ENCODE measurements around the gene LUC7L2. TPM values are rescaled to one million over a fixed set of nuclear protein-coding genes. Genes with fewer than 3 reads are reported as not detected.

Gene LUC7L2
- total RNA-seq, 1 donor = 48.9 TPM

- Histone ChIP-seq H3K36me3 (ENCODE audit: insufficient read depth, low read length) (peaks cover 5% of the 10 kb centered on the region), H3K4me2 (ENCODE audit: insufficient read depth, low read length) (no peak overlapping the region), H3K9me3 (ENCODE audit: low read depth, low read length) (no peaks in the 10 kb centered on the region), H4K20me1 (ENCODE audit: insufficient read depth, low read length) (peaks cover 72% of the 10 kb centered on the region), H3K27ac (ENCODE audit: low read depth, low read length) (no peak overlapping the region), H3K4me3 (ENCODE audit: insufficient read depth, low read length) (no peak overlapping the region), H3K79me2 (ENCODE audit: insufficient read depth, low read length) (peaks cover 100% of the 10 kb centered on the region), H3K4me1 (ENCODE audit: insufficient read depth, low read length) (peaks cover 10% of the 10 kb centered on the region), H3K27me3 (ENCODE audit: insufficient read depth, low read length) (no peaks in the 10 kb centered on the region), H2AFZ (ENCODE audit: low read length) (no peak overlapping the region)
- TF ChIP-seq CTCF (IDR thresholded peaks at IDR 0.05; ENCODE audit: extremely low read depth, low read depth, low read length) = no peak
- DNase-seq (ENCODE audit: insufficient read length, low spot score, missing footprints) = no peak
Measured at GRCh38 chr7:139367438-139368155, 7.9 kb downstream of the LUC7L2 start.

GRCh38 chr7:139370301-139370942 is 10.7 kb downstream of the LUC7L2 start:
- peaks cover 61% of the 10 kb centered on the region for H4K20me1 ChIP-seq (ENCODE audit: insufficient read depth, low read length)

GRCh38 chr7:139370943-139371313 is 11.2 kb downstream of the LUC7L2 start:
- no peak overlapping the region for H2AFZ ChIP-seq (ENCODE audit: low read length)
- H3K9me3 ChIP-seq (ENCODE audit: low read depth, low read length) = no peaks in the 10 kb centered on the region
- no peaks in the 10 kb centered on the region for H3K27me3 ChIP-seq (ENCODE audit: insufficient read depth, low read length)
- no peak overlapping the region for H3K4me2 ChIP-seq (ENCODE audit: insufficient read depth, low read length)
- TF ChIP-seq CTCF (IDR thresholded peaks at IDR 0.05; ENCODE audit: extremely low read depth, low read depth, low read length) = no peak
- peaks cover 57% of the 10 kb centered on the region for H4K20me1 ChIP-seq (ENCODE audit: insufficient read depth, low read length)
- H3K36me3 ChIP-seq (ENCODE audit: insufficient read depth, low read length) = peaks cover 7% of the 10 kb centered on the region
- peaks cover 100% of the 10 kb centered on the region for H3K79me2 ChIP-seq (ENCODE audit: insufficient read depth, low read length)
- H3K27ac ChIP-seq (ENCODE audit: low read depth, low read length) = no peak overlapping the region
- no peak overlapping the region for H3K4me3 ChIP-seq (ENCODE audit: insufficient read depth, low read length)
- DNase-seq (ENCODE audit: insufficient read length, low spot score, missing footprints) = no peak
- peaks cover under 1% of the 10 kb centered on the region for H3K4me1 ChIP-seq (ENCODE audit: insufficient read depth, low read length)

More at GRCh38 chr7:139370301-139370942, 10.7 kb downstream of the LUC7L2 start:
- no peak for DNase-seq (ENCODE audit: insufficient read length, low spot score, missing footprints)
- H3K36me3 ChIP-seq (ENCODE audit: insufficient read depth, low read length) = peaks cover 4% of the 10 kb centered on the region
- TF ChIP-seq CTCF (IDR thresholded peaks at IDR 0.05; ENCODE audit: extremely low read depth, low read depth, low read length) = no peak
- peaks cover 100% of the 10 kb centered on the region for H3K79me2 ChIP-seq (ENCODE audit: insufficient read depth, low read length)
- peak overlapping the region; percentile 10 for H3K27ac ChIP-seq (ENCODE audit: low read depth, low read length)
- no peaks in the 10 kb centered on the region for H3K27me3 ChIP-seq (ENCODE audit: insufficient read depth, low read length)
- H3K4me2 ChIP-seq (ENCODE audit: insufficient read depth, low read length) = no peak overlapping the region
- H3K4me3 ChIP-seq (ENCODE audit: insufficient read depth, low read length) = no peak overlapping the region
- H2AFZ ChIP-seq (ENCODE audit: low read length) = no peak overlapping the region
- H3K9me3 ChIP-seq (ENCODE audit: low read depth, low read length) = no peaks in the 10 kb centered on the region
- peaks cover 3% of the 10 kb centered on the region for H3K4me1 ChIP-seq (ENCODE audit: insufficient read depth, low read length)

GRCh38 chr7:139374246-139374645 is 14.6 kb downstream of the LUC7L2 start:
- peaks cover 38% of the 10 kb centered on the region for H4K20me1 ChIP-seq (ENCODE audit: insufficient read depth, low read length)
- no peak overlapping the region for H3K27ac ChIP-seq (ENCODE audit: low read depth, low read length)
- H3K36me3 ChIP-seq (ENCODE audit: insufficient read depth, low read length) = peaks cover 37% of the 10 kb centered on the region
- no peak for DNase-seq (ENCODE audit: insufficient read length, low spot score, missing footprints)
- H3K4me2 ChIP-seq (ENCODE audit: insufficient read depth, low read length) = no peak overlapping the region
- H3K27me3 ChIP-seq (ENCODE audit: insufficient read depth, low read length) = no peaks in the 10 kb centered on the region
- H3K79me2 ChIP-seq (ENCODE audit: insufficient read depth, low read length) = peaks cover 88% of the 10 kb centered on the region
- no peak overlapping the region for H3K4me3 ChIP-seq (ENCODE audit: insufficient read depth, low read length)
- no peaks in the 10 kb centered on the region for H3K4me1 ChIP-seq (ENCODE audit: insufficient read depth, low read length)
- H3K9me3 ChIP-seq (ENCODE audit: low read depth, low read length) = no peaks in the 10 kb centered on the region
- no peak for TF ChIP-seq CTCF (IDR thresholded peaks at IDR 0.05; ENCODE audit: extremely low read depth, low read depth, low read length)
- no peak overlapping the region for H2AFZ ChIP-seq (ENCODE audit: low read length)

Measured in osteoblast (primary cell).